GM21360 (cell line): ENCODE results near the gene MYO1H.
"Not testable (repeated sequence)": the region's sequence is repeated elsewhere in the genome, so short reads cannot be mapped to it uniquely, and the experiment has no call there.

Source experiments
- ATAC-seq: cut with Tn5 transposase; IDR thresholded peaks from one replicate; pipeline ENCODE4 v1.9.1; 2021; ENCODE audit warnings: mild to moderate bottlenecking, moderate library complexity; ENCODE audit not compliant: unreplicated experiment

MYO1H gene

DNA sequence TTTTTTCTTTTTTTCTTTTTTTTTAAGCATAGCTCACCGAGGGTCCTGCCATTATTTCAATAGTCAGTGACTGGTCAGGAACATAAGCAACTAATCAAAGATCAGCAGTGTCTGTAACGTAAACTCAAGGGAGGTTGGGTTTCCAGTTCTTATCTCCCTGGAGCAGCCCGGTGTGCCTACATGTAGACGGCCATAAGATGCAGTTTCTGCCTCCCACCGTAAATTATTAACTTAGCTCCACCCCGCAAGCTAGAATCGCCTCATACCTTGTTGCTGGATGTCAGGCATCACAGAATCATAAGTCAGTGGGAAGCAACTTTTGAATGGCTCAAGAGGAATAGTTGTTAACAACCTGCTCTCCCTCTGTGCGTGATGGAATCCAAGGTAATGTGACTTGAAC, at the start of gene MYO1H:
MYO1H (plus strand) TSS at position 312 of the 400 bp plus-strand sequence; CDS start at position 373, 61 bp downstream.
- no peak for ATAC-seq

DNA sequence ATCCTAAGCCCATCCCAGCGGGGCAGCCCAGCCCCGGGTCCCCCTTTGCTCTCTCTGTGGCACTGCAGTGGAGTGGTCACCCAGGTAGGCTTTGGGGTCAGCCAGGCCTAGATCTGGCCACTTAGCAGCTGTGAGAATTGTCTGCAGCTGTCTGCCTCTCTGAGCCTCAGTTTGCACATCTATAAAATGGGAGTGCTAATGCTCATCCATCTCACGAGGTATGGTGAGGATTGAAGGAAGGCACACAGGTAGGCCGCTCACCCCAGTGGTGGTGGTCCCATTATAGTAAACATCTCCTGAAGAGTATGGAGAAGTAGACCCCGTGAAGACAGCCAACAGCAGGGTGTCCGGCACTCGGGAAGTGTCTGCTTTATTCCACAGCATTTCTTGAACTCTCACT, 47.9 kb upstream of the MYO1H start:
- ATAC-seq = no peak

DNA sequence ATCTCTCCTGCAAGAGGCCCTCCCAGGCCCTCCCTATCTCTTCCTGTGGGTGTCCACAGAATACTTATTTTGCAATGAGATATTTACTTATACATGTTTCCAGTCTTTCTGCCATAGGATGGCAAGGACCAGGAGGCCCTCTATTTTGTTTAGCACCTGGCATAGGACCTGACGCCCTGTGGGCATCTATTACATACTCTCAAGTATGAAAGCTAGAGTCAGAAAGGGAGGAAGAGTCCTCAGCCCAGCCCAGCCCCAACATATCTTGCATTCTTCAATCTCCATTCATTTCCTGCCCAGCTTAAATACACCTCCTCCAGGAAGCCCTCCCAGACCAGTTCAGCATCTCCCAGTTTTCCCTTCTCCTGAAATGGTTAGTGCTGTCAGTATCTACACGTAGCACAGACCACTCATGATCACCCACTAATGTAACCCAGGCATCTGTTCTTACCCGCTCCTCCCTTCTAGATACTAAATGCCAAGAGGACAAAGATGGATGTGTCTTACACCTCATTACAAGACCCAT, 46.0 kb upstream of the MYO1H start:
- ATAC-seq = no peak

- ATAC-seq = no peak
Observed at GRCh38 chr12:109302358-109302757, 45.3 kb upstream of the MYO1H start.

DNA sequence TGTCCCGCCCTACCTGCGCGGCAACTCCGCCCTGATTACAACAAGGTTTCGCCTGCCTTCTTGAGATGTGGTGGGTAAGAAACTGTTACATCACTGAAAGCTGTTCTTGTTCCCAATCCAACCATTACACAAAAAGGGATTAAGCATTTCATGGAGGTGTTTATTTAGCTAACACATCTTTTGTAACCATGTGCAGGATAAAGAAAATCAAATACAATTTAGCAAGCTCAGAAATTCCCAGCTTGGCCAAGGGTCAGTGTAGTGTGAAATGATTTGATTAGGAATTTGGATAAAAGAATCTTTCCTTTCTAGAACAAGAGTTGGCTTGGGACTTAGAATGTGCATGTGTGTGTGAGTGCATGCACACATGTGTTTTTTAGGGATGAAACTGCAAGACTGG, 44.9 kb upstream of the MYO1H start:
- no peak for ATAC-seq

GRCh38 chr12:109304485-109304884, 43.2 kb upstream of the MYO1H start:
- ATAC-seq = no peak

- no peak for ATAC-seq
Observed at GRCh38 chr12:109305547-109305946, 42.2 kb upstream of the MYO1H start.

GRCh38 chr12:109307051-109307450, 40.6 kb upstream of the MYO1H start:
- no peak for ATAC-seq

DNA sequence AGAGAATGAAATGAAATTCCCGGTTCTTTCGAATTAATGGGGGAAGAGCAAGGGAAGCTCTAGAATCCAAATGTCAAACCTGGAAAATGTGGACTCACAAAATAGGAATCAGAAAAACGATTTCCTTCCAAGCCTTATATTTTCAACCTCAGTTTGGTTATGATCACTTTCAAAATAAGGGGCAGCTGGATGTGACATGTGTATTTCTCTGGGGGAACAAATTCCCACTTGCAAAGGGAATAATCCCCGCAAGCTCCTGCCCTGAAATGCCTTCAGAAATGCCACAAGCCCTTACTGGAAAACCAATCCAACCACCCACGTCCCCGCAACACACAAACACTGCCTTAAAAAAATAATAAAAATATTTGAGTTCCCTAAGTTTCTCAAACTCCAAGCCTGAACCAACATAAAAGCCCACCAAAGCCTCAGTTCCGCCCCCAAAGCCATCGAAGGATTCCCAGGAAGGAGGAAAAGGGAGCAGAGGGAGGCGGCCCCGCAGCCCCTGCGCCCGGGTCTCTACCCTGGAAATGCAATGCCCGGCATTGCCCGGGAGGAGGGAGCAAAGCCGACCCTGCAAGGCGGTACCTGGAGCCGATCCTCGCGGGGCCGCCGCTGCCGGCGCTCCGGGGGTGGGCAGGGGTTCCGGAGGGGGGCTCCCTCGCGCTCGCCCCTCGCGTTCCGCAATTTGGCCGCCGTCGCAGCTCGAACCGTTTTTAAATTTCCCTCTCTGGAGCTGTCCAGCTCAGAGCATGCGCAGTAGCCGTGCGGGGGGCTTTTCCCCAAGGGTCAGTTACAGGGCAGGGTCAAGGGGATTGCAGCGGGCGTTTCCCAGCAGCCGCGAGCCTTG, 38.9 kb upstream of the MYO1H start, which contains the start of gene FOXN4:
FOXN4 (minus strand) TSS at position 751 of the 847 bp plus-strand sequence. CDS start 963 bp downstream, outside the sequence.
- no peak for ATAC-seq

- ATAC-seq = no peak
Observed at GRCh38 chr12:109309381-109310246, 38.1 kb upstream of the MYO1H start.

DNA sequence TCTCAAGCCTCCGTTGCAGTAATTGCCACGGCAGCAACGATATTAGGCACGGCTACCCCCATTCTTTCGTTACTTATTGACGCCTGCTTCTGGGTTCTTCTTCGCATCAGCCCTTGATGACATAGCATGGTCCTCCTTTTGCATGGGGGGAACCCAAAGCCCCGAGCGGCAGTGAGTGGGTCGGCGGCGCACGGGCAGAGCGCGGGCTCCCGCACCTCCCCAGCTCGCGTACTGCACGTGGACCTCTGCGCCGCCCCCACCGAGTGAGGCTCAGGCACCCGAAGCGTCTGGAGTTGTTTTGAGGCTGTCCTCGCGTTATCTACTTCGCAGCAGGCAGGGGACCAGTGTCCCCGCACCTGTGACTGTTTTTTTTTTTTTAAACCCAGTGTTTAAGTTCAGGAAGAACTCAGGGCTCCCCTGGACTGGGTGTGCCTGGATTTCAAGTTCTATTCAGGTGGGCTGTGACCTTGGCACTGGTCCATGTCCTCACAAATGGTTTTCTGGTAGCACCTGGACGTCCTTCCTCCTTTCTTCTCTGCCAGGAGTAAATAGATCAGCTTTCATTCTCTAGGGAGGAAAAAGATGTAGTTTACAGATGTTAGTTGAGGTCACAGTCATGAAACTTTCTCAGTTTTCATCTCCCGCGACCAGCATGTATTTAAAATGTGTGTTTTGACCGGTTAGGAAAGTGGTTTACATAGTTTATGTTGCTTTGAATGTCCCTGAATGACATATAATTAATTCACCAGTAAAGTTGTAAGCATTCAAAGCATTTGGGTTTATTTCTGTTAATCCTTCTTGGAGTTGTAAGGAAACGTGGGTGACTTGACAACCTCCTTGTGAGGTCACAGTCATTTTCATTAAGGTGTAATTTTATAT, 37.2 kb upstream of the MYO1H start:
- ATAC-seq = no peak

GRCh38 chr12:109321294-109321693, 26.4 kb upstream of the MYO1H start:
- not testable (repeated sequence) for ATAC-seq

DNA sequence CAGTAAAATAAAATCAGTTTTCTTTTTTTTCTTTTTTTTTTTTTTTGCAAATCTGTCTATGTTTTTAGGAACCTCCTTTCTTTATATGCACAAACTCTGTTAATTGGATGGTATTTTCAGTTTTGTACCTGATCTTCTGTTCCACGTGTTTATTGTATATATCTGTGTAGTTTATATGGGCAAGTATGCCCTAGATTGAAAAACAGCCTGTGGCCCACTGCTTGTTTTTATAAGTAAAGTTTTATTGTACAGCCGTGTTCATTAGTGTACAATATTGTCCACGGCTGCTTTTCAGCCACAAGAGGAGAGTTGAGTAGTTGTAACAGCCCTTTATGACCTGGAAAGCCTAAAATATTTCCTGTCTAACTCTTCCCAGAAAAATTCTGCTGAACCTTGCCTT, 18.7 kb upstream of the MYO1H start:
- ATAC-seq = no peak

GRCh38 chr12:109329686-109330085, 18.0 kb upstream of the MYO1H start:
- no peak for ATAC-seq

DNA sequence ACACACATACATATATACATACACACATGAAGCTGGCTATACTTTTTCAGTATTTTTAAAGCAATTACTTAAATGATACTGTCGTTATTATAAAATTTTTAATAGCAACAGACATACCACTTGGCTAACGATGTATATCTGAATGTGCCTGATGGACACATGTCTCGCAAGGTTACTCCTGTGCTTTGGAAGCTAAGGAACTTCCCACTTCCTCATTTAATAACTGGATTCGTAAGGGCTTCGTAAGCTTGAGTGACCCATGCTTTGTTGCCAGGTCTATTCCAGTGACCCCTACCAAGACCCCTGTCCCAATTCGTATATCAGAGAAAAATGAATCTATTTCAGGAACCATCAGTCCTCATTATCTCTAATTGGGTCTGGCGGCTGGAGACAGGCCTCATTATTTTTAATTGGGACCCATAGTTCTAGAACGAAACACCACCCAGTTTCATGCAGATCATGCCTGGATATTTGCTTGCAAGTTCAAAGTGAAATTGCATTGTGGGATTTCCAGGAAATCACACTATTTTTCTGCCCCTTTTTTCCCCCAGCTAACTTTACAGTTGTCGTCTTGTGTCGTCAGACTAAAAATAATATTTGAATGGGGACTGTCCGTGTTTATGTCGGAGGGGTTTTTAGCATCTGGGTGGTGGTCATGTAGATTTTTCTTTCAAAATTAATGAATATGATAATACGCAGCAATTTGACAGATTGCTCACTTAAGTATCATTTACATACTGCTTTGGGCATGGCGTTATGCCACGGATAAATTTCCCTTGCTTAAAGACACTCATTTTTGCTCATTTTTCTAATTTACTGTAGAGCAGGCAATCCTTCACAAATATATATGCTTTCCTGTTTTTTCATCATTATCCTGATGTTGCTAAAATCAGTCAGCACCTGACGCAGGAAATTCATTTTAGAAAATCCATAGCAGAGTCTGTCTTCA, 17.1 kb upstream of the MYO1H start:
- no peak for ATAC-seq

DNA sequence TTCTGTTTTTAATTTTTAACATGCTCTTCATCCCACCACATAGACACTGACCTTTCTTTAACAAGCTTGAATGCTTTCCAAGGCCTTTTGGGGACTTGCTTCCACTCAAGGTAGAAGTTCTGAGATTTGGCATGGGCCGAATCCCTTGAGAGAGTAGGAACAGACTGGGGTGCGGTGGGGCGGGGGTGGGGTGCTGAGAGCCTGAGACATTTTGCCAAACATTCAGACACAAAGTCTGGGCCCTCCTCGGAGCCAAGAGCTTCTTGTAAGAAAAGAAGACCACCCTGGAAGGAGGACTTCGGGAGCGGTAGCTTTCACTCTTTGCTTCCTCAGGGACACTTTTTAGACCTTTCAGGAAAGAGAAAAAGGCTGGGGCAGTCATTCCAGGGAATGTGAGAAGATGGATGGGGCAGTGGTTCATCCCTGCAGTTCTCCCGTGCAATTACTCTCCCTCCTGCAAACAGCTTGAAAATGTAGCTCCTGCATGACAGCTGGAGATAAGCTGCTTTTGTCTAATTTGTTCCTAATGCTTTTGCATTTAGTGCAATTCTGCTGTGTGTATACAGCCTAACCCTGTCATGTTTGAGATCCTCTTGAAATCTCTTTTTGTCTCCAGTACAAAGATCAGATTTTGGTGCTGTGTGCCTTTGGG, 16.3 kb upstream of the MYO1H start:
- ATAC-seq = no peak

DNA sequence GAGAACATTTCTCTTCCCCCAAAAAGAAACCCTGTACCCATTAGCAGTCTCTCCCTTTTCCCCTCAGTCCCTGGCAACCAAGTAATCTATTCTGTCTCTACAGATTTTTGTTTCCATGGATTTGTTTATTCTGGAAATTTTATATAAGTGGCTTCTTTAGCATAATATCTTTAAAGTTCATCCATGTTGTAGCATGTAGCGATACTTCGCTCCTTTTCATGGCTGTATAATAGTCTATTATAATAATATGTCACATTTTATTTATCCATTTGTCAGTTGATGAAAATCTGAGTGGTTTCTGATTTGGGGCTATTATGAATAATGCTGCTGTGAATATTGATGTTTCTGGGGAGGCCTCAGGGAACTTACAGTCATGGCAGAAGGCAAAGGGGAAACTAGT, 12.8 kb upstream of the MYO1H start:
- ATAC-seq = no peak

GRCh38 chr12:109336593-109336992, 11.1 kb upstream of the MYO1H start:
- no peak for ATAC-seq

- no peak for ATAC-seq
Observed at GRCh38 chr12:109343677-109344076, 4.0 kb upstream of the MYO1H start.
